KMS-11 (cell line): ENCODE data around the gene TAF1.

Experiments
- H2AFZ ChIP-seq: fragments of 200-600 bp; sonication (generic); 2 replicates; pipeline ENCODE4 v1.6.1; 2016; ENCODE audit warnings: antibody characterized with exemption, mixed run types, low read depth
- H3K27ac ChIP-seq: fragments of 200-600 bp; sonication (generic); 2 replicates; pipeline ENCODE4 v1.6.1; 2016; ENCODE audit warnings: mild to moderate bottlenecking, mixed run types
- H3K27me3 ChIP-seq: fragments of 200-600 bp; sonication (generic); 2 replicates; pipeline ENCODE4 v1.6.1; 2017; ENCODE audit warnings: mild to moderate bottlenecking, low read depth, mixed run types, moderate library complexity; ENCODE audit not compliant: insufficient read depth
- H3K36me3 ChIP-seq: fragments of 200-600 bp; sonication (generic); 2 replicates; pipeline ENCODE4 v1.6.1; 2017; ENCODE audit warnings: mild to moderate bottlenecking, mixed run types; ENCODE audit not compliant: insufficient read depth
- H3K4me1 ChIP-seq: fragments of 200-600 bp; sonication (generic); 2 replicates; pipeline ENCODE4 v1.6.1; 2016; ENCODE audit warnings: mild to moderate bottlenecking, low read depth, mixed run types; ENCODE audit not compliant: poor library complexity, severe bottlenecking
- H3K4me2 ChIP-seq: fragments of 200-600 bp; sonication (generic); 2 replicates; pipeline ENCODE4 v1.7.0; 2016; ENCODE audit warnings: mild to moderate bottlenecking, mixed run types
- H3K4me3 ChIP-seq: fragments of 200-600 bp; sonication (generic); IDR thresholded peaks from 2 replicates; pipeline ENCODE4 v1.6.1; 2017; ENCODE audit warnings: low read depth, low read length, mixed read lengths; ENCODE audit not compliant: insufficient read depth
- H3K79me2 ChIP-seq: fragments of 200-600 bp; sonication (generic); 2 replicates; pipeline ENCODE4 v1.6.1; 2016; ENCODE audit warnings: low read depth, mixed run types; ENCODE audit not compliant: insufficient read depth
- H3K9ac ChIP-seq: fragments of 200-600 bp; sonication (generic); 2 replicates; pipeline ENCODE4 v1.6.1; 2016; ENCODE audit warnings: mild to moderate bottlenecking, mixed run types
- H4K20me1 ChIP-seq: fragments of 200-600 bp; sonication (generic); 2 replicates; pipeline ENCODE4 v1.6.1; 2016; ENCODE audit warnings: mild to moderate bottlenecking, mixed run types; ENCODE audit not compliant: insufficient read depth
- CTCF ChIP-seq: fragments of 200-600 bp; sonication (generic); conservative IDR thresholded peaks from 2 replicates; pipeline ENCODE4 v1.6.1; 2017; ENCODE audit warnings: low read depth, mild to moderate bottlenecking, antibody characterized with exemption, low read length, moderate library complexity, mixed read lengths

The TAF1 gene

DNA sequence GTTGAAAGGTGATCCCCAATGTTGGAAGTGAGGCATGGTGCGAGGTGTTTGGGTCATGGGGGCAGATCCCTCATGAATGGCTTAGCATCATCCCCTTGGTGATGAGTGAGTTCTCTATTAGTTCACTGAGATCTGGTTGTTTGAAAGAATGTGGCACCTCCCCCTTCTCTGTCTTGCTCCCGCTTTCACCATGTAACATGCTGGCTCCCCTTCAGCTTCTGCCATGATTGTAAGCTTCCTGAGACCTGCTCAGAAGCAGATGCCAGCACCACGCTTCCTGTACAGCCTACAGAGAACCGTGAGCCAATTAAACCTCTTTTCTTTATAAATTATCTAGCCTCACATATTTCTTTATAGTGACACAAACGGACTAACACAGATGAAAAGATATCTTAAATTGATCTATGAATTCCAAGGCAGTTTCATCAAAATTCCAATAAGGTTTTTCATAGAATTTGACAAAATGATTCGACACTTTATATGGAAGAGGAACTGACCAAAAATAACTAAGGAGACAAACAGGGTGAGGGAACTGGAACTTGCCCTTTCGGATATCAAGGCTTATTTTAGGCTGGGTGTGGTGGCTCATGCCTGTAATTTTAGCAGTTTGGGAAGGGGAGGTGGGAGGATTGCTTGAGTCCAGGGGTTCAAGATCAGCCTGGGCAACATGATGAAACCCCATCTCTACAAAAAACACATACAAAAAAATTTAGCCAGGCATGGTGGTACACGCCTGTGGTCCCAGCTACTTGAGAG lies 109.8 kb downstream of the TAF1 start:
- H3K27me3 ChIP-seq: no peaks in the 10 kb centered on the region
- H3K4me1 ChIP-seq: no peaks in the 10 kb centered on the region
- no peaks in the 10 kb centered on the region for H4K20me1 ChIP-seq
- TF ChIP-seq CTCF: no peak
- H3K9ac ChIP-seq: no peak overlapping the region
- H3K4me3 ChIP-seq: no peak overlapping the region
- H3K36me3 ChIP-seq: no peaks in the 10 kb centered on the region
- no peak overlapping the region for H3K27ac ChIP-seq
- no peak overlapping the region for H3K4me2 ChIP-seq
- H2AFZ ChIP-seq: no peak overlapping the region
- H3K79me2 ChIP-seq: no peaks in the 10 kb centered on the region

- H3K36me3 ChIP-seq: no peaks in the 10 kb centered on the region
These were observed 116.2 kb downstream of the TAF1 start for GRCh38 chrX:71482228-71482958.

GRCh38 chrX:71487814-71488213 lies 121.7 kb downstream of the TAF1 start:
- no peak for TF ChIP-seq CTCF
- Histone ChIP-seq H3K27me3 (no peaks in the 10 kb centered on the region), H3K27ac (no peak overlapping the region), H2AFZ (no peak overlapping the region), H3K9ac (no peak overlapping the region), H3K4me2 (no peak overlapping the region), H3K4me1 (no peaks in the 10 kb centered on the region), H3K79me2 (no peaks in the 10 kb centered on the region), H4K20me1 (no peaks in the 10 kb centered on the region), H3K4me3 (no peak overlapping the region), H3K36me3 (no peaks in the 10 kb centered on the region)

More at GRCh38 chrX:71482228-71482958, 116.2 kb downstream of the TAF1 start:
- Histone ChIP-seq H3K27me3 (no peaks in the 10 kb centered on the region), H3K27ac (no peak overlapping the region), H3K4me2 (no peak overlapping the region), H3K4me3 (no peak overlapping the region), H3K4me1 (no peaks in the 10 kb centered on the region), H4K20me1 (no peaks in the 10 kb centered on the region), H2AFZ (no peak overlapping the region), H3K79me2 (no peaks in the 10 kb centered on the region), H3K9ac (no peak overlapping the region)
- no peak for TF ChIP-seq CTCF

- Histone ChIP-seq H3K4me3 (no peak overlapping the region), H3K27me3 (no peaks in the 10 kb centered on the region), H4K20me1 (no peaks in the 10 kb centered on the region), H3K36me3 (no peaks in the 10 kb centered on the region), H3K9ac (no peak overlapping the region), H3K4me2 (no peak overlapping the region), H2AFZ (no peak overlapping the region), H3K79me2 (no peaks in the 10 kb centered on the region), H3K27ac (no peak overlapping the region), H3K4me1 (no peaks in the 10 kb centered on the region)
- TF ChIP-seq CTCF: no peak
These were observed 123.4 kb downstream of the TAF1 start for GRCh38 chrX:71489540-71489939.
